HG03460 (cell line): ENCODE results near the gene KCNH3.
A peak's percentile ranks its signal among the peaks of the same experiment; 100 is the strongest.
"Not testable (repeated sequence)": the region's sequence is repeated elsewhere in the genome, so short reads cannot be mapped to it uniquely, and the experiment has no call there.

Experiments
- ATAC-seq: cut with Tn5 transposase; IDR thresholded peaks from one replicate; pipeline ENCODE4 v1.9.1; 2021; ENCODE audit not compliant: unreplicated experiment

Gene KCNH3

GRCh38 chr12:49538510-49539403 lies at the start of gene KCNH3:
KCNH3 (plus strand) TSS chr12:49539030; CDS start chr12:49539417, 387 bp downstream.
- peak; percentile 63 for ATAC-seq

- ATAC-seq, result no peak
Observed at GRCh38 chr12:49489154-49489553, 49.7 kb upstream of the KCNH3 start.

- ATAC-seq, result no peak
Observed at GRCh38 chr12:49489720-49490119, 49.1 kb upstream of the KCNH3 start.

GRCh38 chr12:49491823-49492222 lies 47.0 kb upstream of the KCNH3 start:
- ATAC-seq, result no peak

GRCh38 chr12:49493900-49494299 lies 44.9 kb upstream of the KCNH3 start:
- ATAC-seq, result no peak

GRCh38 chr12:49496417-49497360 lies 42.1 kb upstream of the KCNH3 start:
- no peak for ATAC-seq

GRCh38 chr12:49501895-49502294 lies 36.9 kb upstream of the KCNH3 start:
- ATAC-seq, result no peak

GRCh38 chr12:49502590-49502989 lies 36.2 kb upstream of the KCNH3 start:
- ATAC-seq, result no peak

GRCh38 chr12:49503674-49504180 lies 35.1 kb upstream of the KCNH3 start:
- ATAC-seq, result no peak

GRCh38 chr12:49505672-49506071 lies 33.2 kb upstream of the KCNH3 start:
- ATAC-seq, result no peak

GRCh38 chr12:49507139-49507538 lies 31.7 kb upstream of the KCNH3 start:
- ATAC-seq, result no peak

GRCh38 chr12:49509681-49510080 lies 29.1 kb upstream of the KCNH3 start:
- not testable (repeated sequence) for ATAC-seq

- no peak for ATAC-seq
Observed at GRCh38 chr12:49511410-49511809, 27.4 kb upstream of the KCNH3 start.

GRCh38 chr12:49512546-49512945 lies 26.3 kb upstream of the KCNH3 start:
- no peak for ATAC-seq

- no peak for ATAC-seq
Observed at GRCh38 chr12:49515266-49515665, 23.6 kb upstream of the KCNH3 start.

GRCh38 chr12:49518914-49519573 lies 19.8 kb upstream of the KCNH3 start:
- no peak for ATAC-seq

GRCh38 chr12:49519574-49519936 lies 19.3 kb upstream of the KCNH3 start:
- ATAC-seq, result no peak

GRCh38 chr12:49521389-49521788 lies 17.4 kb upstream of the KCNH3 start:
- ATAC-seq, result no peak

- ATAC-seq, result no peak
Observed at GRCh38 chr12:49524660-49525324, 14.0 kb upstream of the KCNH3 start.

- ATAC-seq, result no peak
Observed at GRCh38 chr12:49525942-49526341, 12.9 kb upstream of the KCNH3 start.
